ENCODE measurements around the gene GAL3ST3.

DNA sequence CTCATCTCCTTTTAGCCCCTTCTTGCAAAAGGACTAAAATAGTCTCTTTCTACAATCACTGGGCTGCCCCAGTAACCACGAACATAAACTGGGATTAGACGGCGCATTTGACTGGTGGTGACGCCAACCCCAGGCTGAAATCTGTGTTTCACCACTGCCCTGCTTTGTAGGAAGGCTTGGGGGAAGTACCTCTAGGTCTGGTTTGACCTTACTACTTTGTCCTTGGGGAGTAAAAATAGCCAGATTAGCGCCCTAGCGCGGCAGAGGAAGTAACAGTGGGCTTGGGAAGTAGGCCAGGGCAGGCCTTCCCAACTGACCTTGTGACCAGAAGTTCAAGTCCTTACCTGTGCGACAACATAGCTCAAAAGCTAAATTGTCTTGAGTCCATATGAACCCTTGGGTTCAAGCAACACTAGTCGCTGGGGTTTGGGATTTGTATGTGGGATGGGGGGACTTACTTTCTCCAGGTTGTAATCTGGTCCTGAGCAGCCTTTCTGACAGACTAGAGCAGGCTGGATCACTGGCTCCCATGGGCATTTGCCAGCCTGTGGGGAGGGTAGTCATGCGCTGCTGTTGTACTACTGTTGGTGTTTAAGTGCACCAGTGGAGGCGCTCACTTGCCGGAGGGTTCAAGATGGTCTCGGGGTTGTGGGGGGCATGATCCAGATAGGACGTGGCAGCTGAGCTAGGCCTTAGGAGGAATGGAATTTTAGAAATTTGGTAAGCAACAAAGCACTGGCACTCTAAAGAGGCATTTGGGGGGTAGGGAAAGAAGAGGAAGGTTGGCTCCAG lies 20.2 kb upstream of the GAL3ST3 start:
- TF ChIP-seq, protein P1, sequence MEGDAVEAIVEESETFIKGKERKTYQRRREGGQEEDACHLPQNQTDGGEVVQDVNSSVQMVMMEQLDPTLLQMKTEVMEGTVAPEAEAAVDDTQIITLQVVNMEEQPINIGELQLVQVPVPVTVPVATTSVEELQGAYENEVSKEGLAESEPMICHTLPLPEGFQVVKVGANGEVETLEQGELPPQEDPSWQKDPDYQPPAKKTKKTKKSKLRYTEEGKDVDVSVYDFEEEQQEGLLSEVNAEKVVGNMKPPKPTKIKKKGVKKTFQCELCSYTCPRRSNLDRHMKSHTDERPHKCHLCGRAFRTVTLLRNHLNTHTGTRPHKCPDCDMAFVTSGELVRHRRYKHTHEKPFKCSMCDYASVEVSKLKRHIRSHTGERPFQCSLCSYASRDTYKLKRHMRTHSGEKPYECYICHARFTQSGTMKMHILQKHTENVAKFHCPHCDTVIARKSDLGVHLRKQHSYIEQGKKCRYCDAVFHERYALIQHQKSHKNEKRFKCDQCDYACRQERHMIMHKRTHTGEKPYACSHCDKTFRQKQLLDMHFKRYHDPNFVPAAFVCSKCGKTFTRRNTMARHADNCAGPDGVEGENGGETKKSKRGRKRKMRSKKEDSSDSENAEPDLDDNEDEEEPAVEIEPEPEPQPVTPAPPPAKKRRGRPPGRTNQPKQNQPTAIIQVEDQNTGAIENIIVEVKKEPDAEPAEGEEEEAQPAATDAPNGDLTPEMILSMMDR (conservative IDR thresholded peaks at IDR 0.05; ENCODE audit: low read depth, low read length), result peak; percentile 37; the same call in 1 of the 2 replicates
- TF ChIP-seq EZH2 (IDR thresholded peaks at IDR 0.05; ENCODE audit: borderline replicate concordance, low read depth, low read length, poor library complexity, severe bottlenecking), result no peak
